SKM-1 treated with dmso at 0.1 percent for 144 hours (cell line): Measurements from ENCODE around the gene LIF.

Source experiments
- DNase-seq: peaks from one replicate; lab custom pipeline; 2025; ENCODE audit not compliant: unreplicated experiment; lab: John Stamatoyannopoulos, UW

The LIF gene

DNA sequence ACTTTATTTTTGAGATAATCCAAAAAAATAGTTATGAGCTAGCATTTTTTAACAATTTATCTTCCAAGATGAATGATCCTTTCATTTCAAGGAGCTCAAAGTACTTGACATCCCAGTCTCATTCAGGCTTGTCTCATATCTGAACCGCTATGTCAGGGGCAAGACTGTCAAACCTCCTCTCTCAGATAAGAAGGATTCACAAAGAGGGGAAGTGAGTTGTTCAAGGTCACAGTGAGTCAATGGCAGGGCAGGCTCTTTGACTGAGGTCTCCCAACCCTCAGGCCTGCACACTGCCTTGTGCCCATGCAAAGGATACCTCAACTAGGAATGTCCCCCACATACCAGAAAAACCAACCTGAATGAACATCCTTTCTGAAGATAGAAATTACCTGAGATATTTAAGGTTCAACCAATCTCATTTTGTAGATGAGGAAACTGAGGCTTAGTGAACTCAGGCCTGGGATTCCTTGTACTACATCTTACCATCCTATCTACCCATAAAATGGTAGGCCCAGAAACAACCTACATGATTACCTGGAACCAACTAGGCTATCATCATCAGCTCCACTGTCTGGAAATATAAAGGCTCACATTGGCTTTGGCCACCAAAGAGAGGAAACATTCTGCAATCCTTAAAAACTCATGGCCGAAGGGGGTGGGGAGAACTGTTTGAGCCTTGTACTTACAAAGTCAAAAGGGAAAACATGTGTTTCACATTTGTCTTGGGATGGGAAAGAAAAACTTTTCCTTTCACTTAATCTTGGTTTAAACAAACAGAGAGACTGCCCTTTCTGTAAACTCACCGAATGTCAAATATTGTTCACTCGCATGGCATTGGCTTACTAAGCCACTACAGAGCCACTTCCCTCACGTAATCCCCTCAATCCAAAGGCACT is 51.1 kb downstream of the LIF start:
- DNase-seq: no peak

DNA sequence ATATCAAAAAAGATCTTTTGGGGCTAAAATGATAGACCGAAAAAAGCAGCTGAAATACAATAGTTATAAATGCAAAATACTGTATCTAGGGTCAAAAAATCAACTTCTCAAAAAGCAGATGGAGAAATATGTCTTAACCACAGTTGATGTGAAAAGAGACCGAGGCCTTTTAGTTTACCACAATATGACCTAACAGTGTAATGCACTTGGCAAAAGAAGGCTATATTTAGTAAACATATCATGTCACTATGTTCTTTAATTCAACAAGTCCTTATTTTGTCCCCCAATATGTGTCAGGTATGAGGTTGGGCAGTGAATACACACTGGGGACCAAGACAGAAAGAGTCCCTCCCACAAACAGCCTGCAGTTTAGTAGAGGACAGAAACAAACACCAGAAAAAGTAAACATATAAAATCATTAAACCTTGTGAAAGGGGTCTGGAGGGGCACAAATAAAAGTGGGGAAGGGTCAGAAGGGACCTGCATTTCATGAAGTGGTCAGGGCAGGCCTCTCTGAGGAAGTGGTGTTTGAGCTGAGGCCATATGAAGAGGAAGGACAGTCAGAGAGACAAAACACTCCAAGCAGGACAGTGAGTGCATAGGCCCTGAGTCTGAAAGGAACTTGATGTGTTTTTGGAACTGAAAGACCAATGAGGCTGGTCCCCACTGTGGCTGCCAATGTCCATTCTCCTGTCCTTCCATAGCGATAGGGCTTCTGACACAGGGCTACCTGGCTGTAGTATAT is 53.4 kb downstream of the LIF start:
- DNase-seq: no peak

- DNase-seq: no peak
Observed at GRCh38 chr22:30192427-30192826, 54.1 kb downstream of the LIF start.

GRCh38 chr22:30191040-30191701 is 55.4 kb downstream of the LIF start:
- DNase-seq: no peak

DNA sequence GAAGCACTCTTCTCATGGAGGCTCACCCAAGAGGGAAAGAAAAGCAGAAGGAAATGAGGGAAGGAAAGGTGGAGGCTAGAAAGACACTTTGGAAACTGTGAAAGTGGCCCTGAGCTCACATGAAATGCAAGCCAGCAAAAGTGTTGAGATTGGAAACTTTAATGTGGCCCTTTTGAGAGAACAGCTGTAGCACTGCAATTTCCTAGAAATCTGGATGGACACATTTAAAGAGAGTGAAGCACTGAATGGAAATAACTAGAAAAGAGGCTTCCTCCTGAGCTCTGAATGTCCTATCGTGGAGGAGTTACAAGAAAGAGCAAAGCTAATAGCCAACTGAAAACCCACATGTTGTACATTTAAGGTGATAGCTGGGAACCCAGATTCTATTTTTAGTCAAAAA is 56.0 kb downstream of the LIF start:
- DNase-seq: no peak
